A549 (cell line): Measurements from ENCODE around the gene HRH1. TPM values are rescaled to one million over a fixed set of nuclear protein-coding genes. Genes with fewer than 3 reads are reported as not detected.

Source experiments
- ATAC-seq, 2 experiments: fragments of 200-7000 bp in 1 of 2; fragments of >200 bp in 1 of 2; cut with Nextera tagmentation in 1 of 2; cut with Tn5 transposase in 1 of 2; 3 replicates each; pipeline versions ENCODE4 v1.8.0 to v1.9.1; 2018 to 2020; ENCODE audit warnings: mild to moderate bottlenecking in 1 of 2, moderate library complexity in 1 of 2
- CTCF ChIA-PET: fragments of 300-600 bp; sonication (Branson Sonifier 250); formaldehyde crosslinking; extraction: SDS; loops from one replicate; lab custom pipeline; 2021; ENCODE audit warnings: antibody characterized with exemption, inconsistent platforms; lab: Yijun Ruan, JAX
- POLR2A ChIA-PET: fragments of 350-600 bp; formaldehyde crosslinking; extraction: SDS; loops from one replicate; lab custom pipeline; 2021; ENCODE audit warnings: antibody characterized with exemption, inconsistent platforms; lab: Yijun Ruan, JAX
- DNase-seq, 2 experiments: peaks; one replicate each; pipeline versions ENCODE4 v3.0.0 to v3.0.0-alpha.2; 2011 to 2016; ENCODE audit warnings: low read depth in 1 of 2, low spot score in 1 of 2
- FAIRE-seq: peaks from 2 replicates; lab custom pipeline; 2011; peaks lifted over from hg19 to GRCh38; lab: Jason Lieb, UNC
- H3K27ac ChIP-seq, 2 experiments: fragments of >200 bp; sonication (Bioruptor Twin); formaldehyde crosslinking; 3 replicates each; pipeline ENCODE4 v1.5.1; 2016 to 2017
- H3K4me1 ChIP-seq: fragments of >200 bp; sonication (Bioruptor Twin); formaldehyde crosslinking; 3 replicates; pipeline ENCODE4 v1.6.1; 2016
- H3K4me2 ChIP-seq: fragments of >200 bp; sonication (Bioruptor Twin); formaldehyde crosslinking; 3 replicates; pipeline ENCODE4 v1.6.1; 2016
- H3K4me3 ChIP-seq: fragments of >200 bp; sonication (Bioruptor Twin); formaldehyde crosslinking; 3 replicates; pipeline ENCODE4 v1.5.1; 2016
- H3K9me3 ChIP-seq: fragments of >200 bp; sonication (Bioruptor Twin); formaldehyde crosslinking; 3 replicates; pipeline ENCODE4 v1.6.1; 2016
- CEBPB ChIP-seq, 2 experiments: fragments of >200 bp in 1 of 2; sonication (Bioruptor Twin) in 1 of 2; formaldehyde crosslinking in 1 of 2; IDR thresholded peaks; 2 replicates each; pipeline ENCODE4 v1.6.1; 2012 to 2016
- CHD2 ChIP-seq: fragments of 150-350 bp; IDR thresholded peaks from 2 replicates; pipeline ENCODE4 v1.6.1; 2014; ENCODE audit warnings: low read length; ENCODE audit not compliant: partially characterized antibody
- CHD4 ChIP-seq: fragments of 200-600 bp; sonication (generic); IDR thresholded peaks from 2 replicates; pipeline ENCODE4 v1.6.1; 2016; ENCODE audit warnings: antibody characterized with exemption, mild to moderate bottlenecking, borderline replicate concordance
- EHF ChIP-seq: fragments of 250-450 bp; sonication (Bioruptor Pico); IDR thresholded peaks from 2 replicates; pipeline ENCODE4 v1.5.0; 2020; ENCODE audit warnings: mild to moderate bottlenecking
- EP300 ChIP-seq, 2 experiments: fragments of >200 bp; sonication (Bioruptor Twin); formaldehyde crosslinking; IDR thresholded peaks; 2 replicates in 1 of 2; 3 replicates in 1 of 2; pipeline ENCODE4 v1.6.1; 2016 to 2017
- ESRRA ChIP-seq: fragments of 150-350 bp; IDR thresholded peaks from 2 replicates; pipeline ENCODE4 v1.6.1; 2014; ENCODE audit warnings: mild to moderate bottlenecking, low read length, borderline replicate concordance
- FOSB ChIP-seq: fragments of 250-450 bp; sonication (Bioruptor Pico); IDR thresholded peaks from 2 replicates; pipeline ENCODE4 v1.5.0; 2020; ENCODE audit warnings: mild to moderate bottlenecking, moderate library complexity
- HEYL ChIP-seq: fragments of 250-450 bp; sonication (Bioruptor Pico); IDR thresholded peaks from 2 replicates; pipeline ENCODE4 v1.8.0; 2021; ENCODE audit warnings: mild to moderate bottlenecking, moderate library complexity
- JUNB ChIP-seq: fragments of >200 bp; sonication (Bioruptor Twin); formaldehyde crosslinking; IDR thresholded peaks from 2 replicates; pipeline ENCODE4 v1.6.1; 2016
- KDM1A ChIP-seq: fragments of 200-600 bp; sonication (generic); IDR thresholded peaks from 2 replicates; pipeline ENCODE4 v1.6.1; 2016; ENCODE audit warnings: low read depth, mild to moderate bottlenecking
- MAFK ChIP-seq: fragments of 450-650 bp; IDR thresholded peaks from 2 replicates; pipeline ENCODE4 v1.6.1; 2014; ENCODE audit not compliant: partially characterized antibody
- MAZ ChIP-seq: fragments of 150-350 bp; IDR thresholded peaks from 2 replicates; pipeline ENCODE4 v1.6.1; 2014; ENCODE audit warnings: antibody characterized with exemption, low read depth, low read length, borderline replicate concordance
- MYC ChIP-seq: IDR thresholded peaks from 2 replicates; pipeline ENCODE4 v1.6.1; 2012; ENCODE audit warnings: mild to moderate bottlenecking, inconsistent platforms, low read length, improper control_type of control experiment, borderline replicate concordance
- NR3C1 ChIP-seq: fragments of >200 bp; sonication (Bioruptor Twin); formaldehyde crosslinking; IDR thresholded peaks from 3 replicates; pipeline ENCODE4 v1.6.1; 2017
- RARB ChIP-seq: fragments of 250-450 bp; sonication (Bioruptor Pico); IDR thresholded peaks from 2 replicates; pipeline ENCODE4 v1.8.0; 2021; ENCODE audit warnings: mild to moderate bottlenecking, moderate library complexity
- REST ChIP-seq: fragments of 200-600 bp; sonication (generic); IDR thresholded peaks from 2 replicates; pipeline ENCODE4 v1.6.1; 2016; ENCODE audit warnings: antibody characterized with exemption, mild to moderate bottlenecking, moderate library complexity
- SMC3 ChIP-seq: fragments of >200 bp; sonication (Bioruptor Twin); formaldehyde crosslinking; IDR thresholded peaks from 3 replicates; pipeline ENCODE4 v1.6.1; 2018; ENCODE audit warnings: inconsistent platforms
- TFCP2L1 ChIP-seq: fragments of 250-450 bp; sonication (Bioruptor Pico); IDR thresholded peaks from 2 replicates; pipeline ENCODE4 v1.5.0; 2021; ENCODE audit warnings: mild to moderate bottlenecking
- USF2 ChIP-seq: fragments of 450-650 bp; IDR thresholded peaks from 2 replicates; pipeline ENCODE4 v1.6.1; 2014; ENCODE audit warnings: antibody characterized with exemption
- ZNF302 ChIP-seq: fragments of 250-450 bp; sonication (Bioruptor Pico); IDR thresholded peaks from 2 replicates; pipeline ENCODE4 v1.9.0; 2021; ENCODE audit warnings: inconsistent platforms, mild to moderate bottlenecking, moderate library complexity
- WGBS: methylation state at CpG from one replicate; pipeline ENCODE4 v1.1.6; 2017; ENCODE audit errors: missing lambda C conversion rate; 5-methylcytosine and 5-hydroxymethylcytosine counted together
- polyA plus RNA-seq, 4 experiments: library from polyadenylated mRNA; depleted of rRNA in 3 of 4; stranded (reverse); fragments of >200 nt; fragmentation: RNase III in 1 of 4; extraction: RNeasy Plus Mini Kit Qiagen cat#74134 plus additional on column Dnase treatment in 1 of 4; gene quantifications; 2 replicates in 3 of 4; 3 replicates in 1 of 4; pipeline ENCODE4 v1.2.3, GENCODE V29; 2011 to 2017

The HRH1 gene
- polyA plus RNA-seq, 2 of the 4 experiments (the other 2 are of a cell fraction) = 4.2 TPM

GRCh38 chr3:11273891-11274291, 119.6 kb downstream of the HRH1 start:
- TF ChIP-seq EHF (CRISPR knock-in tag) (no peak), EP300 (IDR thresholded peaks at IDR 0.05) (no peak), FOSB (CRISPR knock-in tag) (no peak), MAFK (no peak), NR3C1 (no peak), MAZ (no peak), JUNB (no peak), CHD4 (no peak), CEBPB (IDR thresholded peaks at IDR 0.05) (no peak), MYC (no peak), RARB (CRISPR knock-in tag) (no peak), REST (no peak), SMC3 (no peak), HEYL (no peak), TFCP2L1 (CRISPR knock-in tag) (no peak), USF2 (no peak), ZNF302 (CRISPR knock-in tag) (no peak), ESRRA (no peak), CHD2 (no peak)
- TF ChIP-seq, all 56 proteins: peak for 0
- ATAC-seq (no peak), DNase-seq (no peak), FAIRE-seq (no peak)
- Histone ChIP-seq H3K9me3 (no peaks in the 10 kb centered on the region), H3K27ac (no peak overlapping the region), H3K4me3 (no peak overlapping the region), H3K4me1 (peaks cover 18% of the 10 kb centered on the region; the same call in 2 of the 3 replicates), H3K4me2 (peak overlapping the region; percentile 85)
- WGBS = 92% methylated on average over 5 of the region's 5 CpGs
- ChIA-PET POLR2A (no interaction called here), CTCF (interaction anchor here (0.6 to 3.9 kb wide), 4 partner anchors 38 to 87 kb away, joined by 3 to 15 read pairs (median 4); no protein-coding TSS in a partner anchor)

GRCh38 chr3:11274566-11275142, 120.4 kb downstream of the HRH1 start:
- ATAC-seq (no peak), FAIRE-seq (no peak), DNase-seq (no peak)
- CTCF ChIA-PET = interaction anchor here (0.6 to 3.9 kb wide), 2 partner anchors 39 to 88 kb away, joined by 3 to 15 read pairs; no protein-coding TSS in a partner anchor
- POLR2A ChIA-PET = no interaction called here
- Histone ChIP-seq H3K9me3 (no peaks in the 10 kb centered on the region), H3K27ac (no peak overlapping the region), H3K4me1 (peaks cover 19% of the 10 kb centered on the region; the same call in 2 of the 3 replicates), H3K4me2 (no peak overlapping the region)
- TF ChIP-seq USF2 = no peak
- TF ChIP-seq, all 56 proteins: peak for 0
- no peak overlapping the region for H3K4me3 ChIP-seq
- WGBS = 86% methylated on average over 6 of the region's 6 CpGs

- Histone ChIP-seq H3K4me3 (no peak overlapping the region), H3K4me2 (no peak overlapping the region), H3K27ac (no peak overlapping the region), H3K4me1 (peaks cover 19% of the 10 kb centered on the region; the same call in 2 of the 3 replicates), H3K9me3 (no peaks in the 10 kb centered on the region)
- ATAC-seq (no peak), DNase-seq (no peak), FAIRE-seq (no peak)
- ChIA-PET POLR2A (interaction anchor here (1.0 kb wide), 1 partner anchor 12 kb away, joined by 3 read pairs; no protein-coding TSS in a partner anchor), CTCF (no interaction called here)
- TF ChIP-seq KDM1A = no peak
- TF ChIP-seq ESRRA = no peak
- WGBS = 89% methylated on average over 2 of the region's 2 CpGs
Observed at GRCh38 chr3:11275926-11276325, 121.6 kb downstream of the HRH1 start.
